GM18517 (cell line): ENCODE measurements around the gene POP4.
"Not testable (repeated sequence)": the region's sequence is repeated elsewhere in the genome, so short reads cannot be mapped to it uniquely, and the experiment has no call there.

Experiments used
- ATAC-seq: cut with Tn5 transposase; IDR thresholded peaks from one replicate; pipeline ENCODE4 v1.9.1; 2021; ENCODE audit warnings: mild to moderate bottlenecking, moderate library complexity; ENCODE audit not compliant: unreplicated experiment

The POP4 gene

GRCh38 chr19:29610574-29611271 is 4.6 kb downstream of the POP4 start:
- peak; percentile 75 for ATAC-seq

GRCh38 chr19:29612121-29612520 is 6.0 kb downstream of the POP4 start:
- no peak for ATAC-seq

- no peak for ATAC-seq
Observed at GRCh38 chr19:29612801-29613595, 6.9 kb downstream of the POP4 start.

- no peak for ATAC-seq
Observed at GRCh38 chr19:29614046-29614445, 8.0 kb downstream of the POP4 start.

- ATAC-seq, result no peak
Observed at GRCh38 chr19:29614780-29615179, 8.7 kb downstream of the POP4 start.

GRCh38 chr19:29615891-29616425 is 9.9 kb downstream of the POP4 start:
- ATAC-seq, result no peak

GRCh38 chr19:29616541-29616940 is 10.5 kb downstream of the POP4 start:
- no peak for ATAC-seq

- no peak for ATAC-seq
Observed at GRCh38 chr19:29617366-29618266, 11.5 kb downstream of the POP4 start.

GRCh38 chr19:29618434-29618833 is 12.4 kb downstream of the POP4 start:
- ATAC-seq, result no peak

- ATAC-seq, result no peak
Observed at GRCh38 chr19:29618871-29619270, 12.8 kb downstream of the POP4 start.

- no peak for ATAC-seq
Observed at GRCh38 chr19:29620931-29621351, 14.9 kb downstream of the POP4 start.

GRCh38 chr19:29622166-29623070 is 16.3 kb downstream of the POP4 start:
- ATAC-seq, result no peak

- no peak for ATAC-seq
Observed at GRCh38 chr19:29623726-29624488, 17.8 kb downstream of the POP4 start.

- ATAC-seq, result no peak
Observed at GRCh38 chr19:29624489-29625185, 18.6 kb downstream of the POP4 start.

- no peak for ATAC-seq
Observed at GRCh38 chr19:29625186-29625651, 19.1 kb downstream of the POP4 start.

- ATAC-seq, result no peak
Observed at GRCh38 chr19:29626386-29626785, 20.3 kb downstream of the POP4 start.

GRCh38 chr19:29626832-29627231 is 20.7 kb downstream of the POP4 start:
- not testable (repeated sequence) for ATAC-seq

- ATAC-seq, result no peak
Observed at GRCh38 chr19:29628661-29629385, 22.7 kb downstream of the POP4 start.
